ENCODE data around the gene TCL1A.

Gene TCL1A

GRCh38 chr14:95727056-95727700, 13.3 kb upstream of the TCL1A start:
- H3K4me3 ChIP-seq (replicated peaks; ENCODE audit: low read depth, low read length), result no peak overlapping the region
- no peak for DNase-seq (ENCODE audit: low read depth)
- TF ChIP-seq CTCF (IDR thresholded peaks at IDR 0.05; ENCODE audit: low read length, missing control alignments), result no peak

GRCh38 chr14:95725685-95726336, 11.9 kb upstream of the TCL1A start:
- no peak for DNase-seq (ENCODE audit: low read depth)
- no peak overlapping the region for H3K4me3 ChIP-seq (replicated peaks; ENCODE audit: low read depth, low read length)
- TF ChIP-seq CTCF (IDR thresholded peaks at IDR 0.05; ENCODE audit: low read length, missing control alignments), result no peak

DNA sequence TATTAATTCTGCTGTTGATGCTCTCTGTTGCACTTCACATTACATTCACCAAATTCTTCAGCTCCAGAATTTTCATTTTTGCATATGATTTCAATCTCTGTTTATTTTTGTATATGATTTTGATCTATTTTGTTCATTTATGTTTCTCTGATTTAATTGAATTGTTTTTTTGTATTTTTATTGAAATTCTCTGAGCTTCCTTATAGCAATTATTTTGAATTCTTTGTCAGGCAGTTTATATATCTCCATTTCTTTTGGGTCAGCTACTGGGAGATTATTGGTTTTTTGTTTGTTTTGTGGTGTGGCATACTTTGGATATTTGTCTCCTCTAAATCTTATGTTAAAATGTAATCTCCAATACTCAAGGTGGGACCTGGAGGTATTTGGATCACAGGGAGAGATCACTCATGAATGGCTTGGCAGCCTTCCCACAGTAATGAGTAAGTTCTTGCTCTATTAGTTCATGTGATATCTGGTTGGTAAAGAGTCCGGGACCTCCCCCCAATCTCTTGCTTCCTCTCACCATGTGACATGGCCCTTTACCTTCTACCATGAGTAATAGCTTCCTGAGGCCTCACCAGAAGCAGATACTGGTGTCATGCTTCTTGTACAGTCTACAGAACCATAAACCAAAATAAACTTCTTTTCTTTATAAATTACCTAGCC, 8.7 kb upstream of the TCL1A start:
- DNase-seq (ENCODE audit: low read depth), result no peak
- no peak overlapping the region for H3K4me3 ChIP-seq (replicated peaks; ENCODE audit: low read depth, low read length)
- TF ChIP-seq CTCF (IDR thresholded peaks at IDR 0.05; ENCODE audit: low read length, missing control alignments), result no peak

- no peak overlapping the region for H3K4me3 ChIP-seq (replicated peaks; ENCODE audit: low read depth, low read length)
- DNase-seq (ENCODE audit: low read depth), result no peak
- no peak for TF ChIP-seq CTCF (IDR thresholded peaks at IDR 0.05; ENCODE audit: low read length, missing control alignments)
Measured at GRCh38 chr14:95712398-95712797, 1.5 kb downstream of the TCL1A start.

DNA sequence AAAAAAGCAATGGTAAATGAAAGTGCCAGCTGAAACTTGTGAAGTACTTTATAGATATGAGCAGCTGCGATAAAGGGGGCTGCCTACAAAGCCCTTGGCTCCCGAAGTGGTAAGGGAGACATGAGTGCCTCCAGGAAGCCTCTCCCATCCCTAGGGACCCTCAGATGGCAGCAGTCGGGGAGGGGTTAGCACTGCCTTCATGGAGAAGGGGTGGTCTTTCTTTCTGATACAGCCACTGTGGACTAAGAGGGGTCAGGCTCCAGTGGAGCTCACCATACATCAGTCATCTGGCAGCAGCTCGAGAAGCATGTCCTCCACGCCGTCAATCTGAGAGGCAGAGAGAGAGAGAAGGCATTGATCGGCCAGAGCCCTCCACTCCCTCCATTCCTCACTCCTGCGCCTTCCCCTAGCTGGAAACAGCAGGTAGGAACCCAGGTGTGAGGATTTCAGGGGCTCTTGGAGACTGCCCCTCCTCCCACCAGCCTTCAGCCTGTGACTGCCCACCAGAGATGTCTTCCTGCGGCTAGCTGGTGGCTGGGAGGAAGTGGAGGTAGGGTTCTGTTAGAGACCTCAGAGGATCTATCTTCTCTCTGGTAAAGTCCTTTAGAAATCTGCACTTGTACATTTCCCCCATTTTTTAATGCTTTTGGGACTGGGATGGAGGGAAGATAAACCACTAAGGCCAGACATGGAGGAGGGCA, 2.3 kb downstream of the TCL1A start:
- no peak overlapping the region for H3K4me3 ChIP-seq (replicated peaks; ENCODE audit: low read depth, low read length)
- DNase-seq (ENCODE audit: low read depth), result no peak
- TF ChIP-seq CTCF (IDR thresholded peaks at IDR 0.05; ENCODE audit: low read length, missing control alignments), result no peak

DNA sequence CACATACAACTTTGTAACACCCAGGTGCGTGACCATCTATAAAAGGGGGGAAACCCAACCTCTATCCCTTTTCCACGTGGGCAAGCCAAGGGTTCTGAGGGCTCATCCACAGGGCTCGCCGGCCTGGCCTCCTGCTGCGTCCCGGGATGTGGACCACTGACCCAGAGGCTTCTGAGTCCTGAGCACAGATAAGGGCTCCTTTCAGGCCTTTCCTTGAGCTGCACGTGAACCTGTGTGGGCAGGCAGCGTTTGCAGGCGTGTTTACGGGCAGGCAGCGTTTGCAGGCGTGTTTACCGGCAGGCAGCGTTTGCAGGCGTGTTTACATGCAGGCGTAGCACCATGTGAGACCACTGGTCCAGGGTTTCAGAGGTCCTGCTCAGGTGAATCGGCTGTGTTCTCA, 3.8 kb downstream of the TCL1A start:
- no peak for TF ChIP-seq CTCF (IDR thresholded peaks at IDR 0.05; ENCODE audit: low read length, missing control alignments)
- no peak overlapping the region for H3K4me3 ChIP-seq (replicated peaks; ENCODE audit: low read depth, low read length)
- DNase-seq (ENCODE audit: low read depth), result no peak
